Adipocyte (in vitro differentiated cells): ENCODE results near the gene KCNK15.

Experiments
- DNase-seq: peaks from one replicate; pipeline ENCODE4 v3.0.0-alpha.2; 2015; ENCODE audit warnings: low read depth
- H3K27me3 ChIP-seq: replicated peaks from 2 replicates; pipeline ENCODE4 v1.7.0; 2013; ENCODE audit warnings: mild to moderate bottlenecking, low read length, moderate library complexity; ENCODE audit not compliant: control insufficient read depth, insufficient read depth
- H3K36me3 ChIP-seq: 2 replicates; pipeline ENCODE4 v1.7.0; 2013; ENCODE audit warnings: low read length, mild to moderate bottlenecking, moderate library complexity; ENCODE audit not compliant: control insufficient read depth, insufficient read depth, severe bottlenecking
- H3K4me1 ChIP-seq: 2 replicates; pipeline ENCODE4 v1.7.0; 2013; ENCODE audit warnings: mild to moderate bottlenecking, low read length, moderate library complexity; ENCODE audit not compliant: control insufficient read depth, insufficient read depth
- H3K4me3 ChIP-seq: 2 replicates; pipeline ENCODE4 v1.7.0; 2013; ENCODE audit warnings: mild to moderate bottlenecking, low read length, moderate library complexity
- H3K9ac ChIP-seq: 2 replicates; pipeline ENCODE4 v1.7.0; 2013; ENCODE audit warnings: mild to moderate bottlenecking, low read length, moderate library complexity
- H3K9me3 ChIP-seq: 2 replicates; pipeline ENCODE4 v1.7.0; 2013; ENCODE audit warnings: mild to moderate bottlenecking, low read length, moderate library complexity; ENCODE audit not compliant: control insufficient read depth

KCNK15 gene

GRCh38 chr20:44727651-44728050 lies 18.0 kb upstream of the KCNK15 start:
- Histone ChIP-seq H3K4me1 (peaks cover 25% of the 10 kb centered on the region), H3K4me3 (no peak overlapping the region), H3K9ac (no peak overlapping the region), H3K9me3 (no peaks in the 10 kb centered on the region), H3K36me3 (peaks cover 6% of the 10 kb centered on the region), H3K27me3 (no peaks in the 10 kb centered on the region)
- no peak for DNase-seq

- Histone ChIP-seq H3K4me3 (no peak overlapping the region), H3K27me3 (no peaks in the 10 kb centered on the region), H3K36me3 (peaks cover 4% of the 10 kb centered on the region), H3K9me3 (no peaks in the 10 kb centered on the region), H3K9ac (peak overlapping the region; percentile 51), H3K4me1 (peaks cover 25% of the 10 kb centered on the region)
- DNase-seq: peak; percentile 97
These were observed 16.7 kb upstream of the KCNK15 start for GRCh38 chr20:44728801-44729443.

DNA sequence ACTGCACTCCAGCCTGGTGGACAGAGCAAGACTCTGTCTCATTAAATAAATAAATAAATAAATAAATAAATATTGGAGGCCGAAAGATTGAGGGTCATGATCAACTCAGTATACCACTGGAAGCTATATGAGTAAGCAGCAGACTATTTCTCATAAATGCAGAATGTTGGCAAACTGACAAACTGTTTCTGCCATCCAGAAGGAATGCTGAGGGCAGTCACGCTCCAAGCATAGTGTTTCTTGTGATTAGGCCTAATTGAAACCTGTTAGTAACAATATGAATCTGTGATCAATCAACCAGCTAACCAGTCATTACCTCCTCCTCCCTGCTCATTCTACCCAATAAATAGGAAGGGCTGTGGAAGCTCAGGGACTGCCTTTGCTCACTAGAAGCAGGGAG lies 15.2 kb upstream of the KCNK15 start:
- DNase-seq: peak; percentile 93
- Histone ChIP-seq H3K9me3 (no peaks in the 10 kb centered on the region), H3K27me3 (no peaks in the 10 kb centered on the region), H3K4me3 (no peak overlapping the region), H3K9ac (no peak overlapping the region), H3K4me1 (peaks cover 36% of the 10 kb centered on the region), H3K36me3 (no peaks in the 10 kb centered on the region)

DNA sequence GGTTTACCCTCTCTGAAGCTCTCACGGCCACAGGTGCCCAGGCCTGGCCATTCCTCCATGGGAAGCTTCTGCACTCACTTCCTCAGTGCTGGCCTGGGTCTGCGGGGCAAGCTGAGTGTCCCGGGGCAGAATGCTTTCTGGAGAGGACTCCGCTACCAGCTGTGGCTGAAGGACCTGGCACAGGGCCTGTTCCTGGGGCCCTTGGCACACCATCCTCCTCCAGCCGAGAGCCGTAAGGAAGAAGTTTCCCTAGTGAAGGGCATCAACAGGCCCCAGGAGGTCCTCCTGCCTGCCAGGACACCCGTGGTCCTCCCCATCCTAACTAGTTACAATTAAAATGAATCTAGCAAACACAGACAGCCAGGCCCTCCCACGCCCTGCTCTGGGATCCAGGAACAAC lies 14.0 kb upstream of the KCNK15 start:
- H3K9me3 ChIP-seq: no peaks in the 10 kb centered on the region
- DNase-seq: no peak
- peaks cover 43% of the 10 kb centered on the region for H3K4me1 ChIP-seq
- no peak overlapping the region for H3K4me3 ChIP-seq
- H3K36me3 ChIP-seq: no peaks in the 10 kb centered on the region
- H3K27me3 ChIP-seq: no peaks in the 10 kb centered on the region
- H3K9ac ChIP-seq: peak overlapping the region; percentile 56

DNA sequence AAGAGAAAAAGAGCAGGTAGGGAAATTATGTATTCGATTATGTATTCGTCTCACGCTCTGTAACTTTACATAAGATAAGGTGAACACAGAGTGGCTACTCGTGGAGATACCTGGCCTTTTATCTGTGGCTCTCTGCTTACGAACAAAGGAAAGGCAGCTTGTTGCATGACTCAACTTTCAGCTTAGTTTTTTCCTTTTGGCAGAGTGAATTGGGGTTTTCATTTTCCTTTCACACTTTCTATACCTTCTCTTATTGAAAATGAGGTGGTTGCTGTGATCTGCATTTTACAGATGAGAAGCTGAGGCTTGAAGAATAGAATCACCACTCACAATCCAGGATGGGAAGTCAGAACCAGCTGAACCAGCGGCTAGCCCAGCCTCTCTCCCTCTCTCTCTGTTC lies 13.3 kb upstream of the KCNK15 start:
- no peak overlapping the region for H3K4me3 ChIP-seq
- H3K9ac ChIP-seq: peak overlapping the region; percentile 56
- no peaks in the 10 kb centered on the region for H3K27me3 ChIP-seq
- no peak for DNase-seq
- no peaks in the 10 kb centered on the region for H3K9me3 ChIP-seq
- no peaks in the 10 kb centered on the region for H3K36me3 ChIP-seq
- H3K4me1 ChIP-seq: peaks cover 43% of the 10 kb centered on the region

DNA sequence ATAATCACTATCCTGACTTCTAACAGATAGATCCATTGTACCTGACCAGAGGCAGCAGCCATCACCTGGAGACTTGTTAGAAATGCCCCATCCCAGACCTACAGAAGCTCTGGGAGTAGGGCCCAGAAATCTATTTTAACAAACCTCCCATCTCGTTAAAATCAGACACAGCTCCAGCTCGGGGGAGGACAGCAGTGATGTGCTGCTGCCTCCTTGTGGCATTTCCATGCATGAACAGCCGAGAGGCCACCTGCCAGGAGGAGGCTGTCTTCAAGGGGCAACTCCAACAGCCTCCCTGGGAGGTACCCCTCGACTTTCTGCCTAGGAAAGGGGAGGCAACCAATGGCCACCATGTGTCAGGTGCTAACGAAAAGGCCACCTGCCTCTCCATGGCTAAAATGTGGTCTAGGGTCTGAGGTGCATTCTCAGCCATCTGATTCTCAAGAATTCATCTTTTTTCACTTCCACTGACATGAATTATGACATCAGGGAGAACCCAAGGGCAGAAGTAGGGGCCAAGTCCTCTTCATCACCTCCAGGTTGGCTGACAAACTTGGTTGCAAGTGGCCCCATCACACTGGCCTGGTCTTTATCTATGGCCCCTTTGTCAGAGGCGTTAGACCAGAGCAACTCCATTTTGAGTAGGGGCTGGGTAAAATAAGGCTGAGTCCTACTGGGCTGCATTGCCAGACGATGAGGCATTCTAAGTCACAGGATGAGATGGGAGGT lies 12.2 kb upstream of the KCNK15 start:
- DNase-seq: peak; percentile 91
- H3K9ac ChIP-seq: peak overlapping the region; percentile 56
- H3K9me3 ChIP-seq: no peaks in the 10 kb centered on the region
- peaks cover 39% of the 10 kb centered on the region for H3K4me1 ChIP-seq
- H3K36me3 ChIP-seq: no peaks in the 10 kb centered on the region
- H3K4me3 ChIP-seq: no peak overlapping the region
- H3K27me3 ChIP-seq: no peaks in the 10 kb centered on the region

DNA sequence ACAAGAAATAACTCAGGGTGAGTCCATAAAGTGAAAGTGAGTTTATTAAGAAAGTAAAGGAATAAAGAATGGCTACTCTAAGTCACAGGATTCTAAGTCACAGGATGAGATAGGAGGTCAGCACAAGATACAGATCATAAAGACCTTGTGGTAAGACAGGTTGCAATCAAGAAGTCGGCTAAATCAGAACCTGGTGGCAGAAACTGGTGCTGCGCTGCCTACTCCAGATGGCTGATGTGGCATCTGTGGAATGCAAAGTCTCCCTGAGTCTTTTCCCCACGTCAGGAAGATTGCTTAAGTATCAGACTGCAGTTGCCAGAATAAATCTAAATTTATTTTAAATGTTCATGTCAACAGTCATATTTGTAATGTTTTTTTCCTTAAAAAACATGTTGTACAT lies 10.7 kb upstream of the KCNK15 start:
- Histone ChIP-seq H3K27me3 (no peaks in the 10 kb centered on the region), H3K9me3 (no peaks in the 10 kb centered on the region), H3K36me3 (no peaks in the 10 kb centered on the region), H3K9ac (peak overlapping the region; percentile 50), H3K4me1 (peaks cover 37% of the 10 kb centered on the region), H3K4me3 (no peak overlapping the region)
- peak; percentile 96 for DNase-seq

- DNase-seq: no peak
- Histone ChIP-seq H3K27me3 (no peaks in the 10 kb centered on the region), H3K9me3 (no peaks in the 10 kb centered on the region), H3K4me1 (peaks cover 37% of the 10 kb centered on the region), H3K36me3 (no peaks in the 10 kb centered on the region), H3K4me3 (peak overlapping the region; percentile 61), H3K9ac (no peak overlapping the region)
These were observed 9.9 kb upstream of the KCNK15 start for GRCh38 chr20:44735816-44736169.

- Histone ChIP-seq H3K27me3 (no peaks in the 10 kb centered on the region), H3K4me1 (peaks cover 43% of the 10 kb centered on the region), H3K9ac (no peak overlapping the region), H3K4me3 (peak overlapping the region; percentile 61), H3K36me3 (no peaks in the 10 kb centered on the region), H3K9me3 (no peaks in the 10 kb centered on the region)
- DNase-seq: peak; percentile 80
These were observed 9.3 kb upstream of the KCNK15 start for GRCh38 chr20:44736170-44737021.

GRCh38 chr20:44737116-44737515 lies 8.5 kb upstream of the KCNK15 start:
- Histone ChIP-seq H3K36me3 (no peaks in the 10 kb centered on the region), H3K4me1 (peaks cover 48% of the 10 kb centered on the region), H3K27me3 (no peaks in the 10 kb centered on the region), H3K4me3 (no peak overlapping the region), H3K9ac (no peak overlapping the region), H3K9me3 (no peaks in the 10 kb centered on the region)
- DNase-seq: no peak

GRCh38 chr20:44738813-44739477 lies 6.7 kb upstream of the KCNK15 start:
- Histone ChIP-seq H3K9ac (peak overlapping the region; percentile 79), H3K36me3 (no peaks in the 10 kb centered on the region), H3K4me1 (peaks cover 54% of the 10 kb centered on the region), H3K4me3 (peak overlapping the region; percentile 15), H3K27me3 (no peaks in the 10 kb centered on the region), H3K9me3 (no peaks in the 10 kb centered on the region)
- DNase-seq: peak; percentile 72
